UCSD-AML1 (cell line): ENCODE results near the gene TNN.
"Not testable (repeated sequence)": the region's sequence is repeated elsewhere in the genome, so short reads cannot be mapped to it uniquely, and the experiment has no call there.

Experiments
- DNase-seq: peaks from one replicate; lab custom pipeline; 2025; ENCODE audit not compliant: unreplicated experiment; lab: John Stamatoyannopoulos, UW

Gene TNN

GRCh38 chr1:175102166-175102565, 34.5 kb downstream of the TNN start:
- DNase-seq, result not testable (repeated sequence)

GRCh38 chr1:175106536-175106935, 38.9 kb downstream of the TNN start:
- DNase-seq, result not testable (repeated sequence)

- not testable (repeated sequence) for DNase-seq
These were observed 40.7 kb downstream of the TNN start for GRCh38 chr1:175108331-175108820.

GRCh38 chr1:175114996-175115395, 47.4 kb downstream of the TNN start:
- no peak for DNase-seq

- DNase-seq, result no peak
These were observed 48.7 kb downstream of the TNN start for GRCh38 chr1:175116210-175116798.

GRCh38 chr1:175116903-175117302, 49.3 kb downstream of the TNN start:
- DNase-seq, result no peak

- DNase-seq, result no peak
These were observed 51.0 kb downstream of the TNN start for GRCh38 chr1:175118375-175119367.

GRCh38 chr1:175120511-175120910, 52.9 kb downstream of the TNN start:
- DNase-seq, result no peak

GRCh38 chr1:175124861-175125260, 57.2 kb downstream of the TNN start:
- no peak for DNase-seq

- DNase-seq, result no peak
These were observed 58.7 kb downstream of the TNN start for GRCh38 chr1:175126347-175126746.

- DNase-seq, result no peak
These were observed 59.9 kb downstream of the TNN start for GRCh38 chr1:175127565-175127964.

GRCh38 chr1:175128523-175128922, 60.9 kb downstream of the TNN start:
- DNase-seq, result no peak

GRCh38 chr1:175129182-175129581, 61.5 kb downstream of the TNN start:
- no peak for DNase-seq

GRCh38 chr1:175129644-175129996, 62.0 kb downstream of the TNN start:
- DNase-seq, result no peak

GRCh38 chr1:175129997-175130648, 62.5 kb downstream of the TNN start:
- DNase-seq, result no peak

- no peak for DNase-seq
These were observed 63.0 kb downstream of the TNN start for GRCh38 chr1:175130649-175131045.

- no peak for DNase-seq
These were observed 63.5 kb downstream of the TNN start for GRCh38 chr1:175131095-175131494.

GRCh38 chr1:175132436-175132835, 64.8 kb downstream of the TNN start:
- no peak for DNase-seq

- DNase-seq, result no peak
These were observed 66.2 kb downstream of the TNN start for GRCh38 chr1:175133673-175134435.

- no peak for DNase-seq
These were observed 66.9 kb downstream of the TNN start for GRCh38 chr1:175134500-175134899.

- DNase-seq, result no peak
These were observed 68.6 kb downstream of the TNN start for GRCh38 chr1:175136246-175136645.
